GM18907 (cell line): ENCODE data around the gene GPR146.
A peak's percentile ranks its signal among the peaks of the same experiment; 100 is the strongest.
"Not testable (repeated sequence)": the region's sequence is repeated elsewhere in the genome, so short reads cannot be mapped to it uniquely, and the experiment has no call there.

Experiments
- ATAC-seq: cut with Tn5 transposase; IDR thresholded peaks from one replicate; pipeline ENCODE4 v1.9.1; 2021; ENCODE audit warnings: mild to moderate bottlenecking, moderate library complexity; ENCODE audit not compliant: unreplicated experiment

Gene GPR146

GRCh38 chr7:1044189-1045068 lies at the start of gene GPR146:
Gene GPR146, plus strand, starts transcription at chr7:1044546. Its CDS starts 12,970 bp downstream, at chr7:1057516.
- ATAC-seq, result peak; percentile 79

GRCh38 chr7:994592-995308 lies 49.6 kb upstream of the GPR146 start:
- no peak for ATAC-seq

- no peak for ATAC-seq
Observed at GRCh38 chr7:995571-995970, 48.8 kb upstream of the GPR146 start.

- no peak for ATAC-seq
Observed at GRCh38 chr7:996079-996872, 48.1 kb upstream of the GPR146 start.

- no peak for ATAC-seq
Observed at GRCh38 chr7:997404-998395, 46.6 kb upstream of the GPR146 start.

- no peak for ATAC-seq
Observed at GRCh38 chr7:999149-999879, 45.0 kb upstream of the GPR146 start.

- ATAC-seq, result no peak
Observed at GRCh38 chr7:999941-1000935, 44.1 kb upstream of the GPR146 start.

GRCh38 chr7:1001069-1001770 lies 43.1 kb upstream of the GPR146 start:
- not testable (repeated sequence) for ATAC-seq

- ATAC-seq, result not testable (repeated sequence)
Observed at GRCh38 chr7:1002026-1002425, 42.3 kb upstream of the GPR146 start.

- not testable (repeated sequence) for ATAC-seq
Observed at GRCh38 chr7:1002445-1002844, 41.9 kb upstream of the GPR146 start.

GRCh38 chr7:1004018-1004852 lies 40.1 kb upstream of the GPR146 start:
- no peak for ATAC-seq

- no peak for ATAC-seq
Observed at GRCh38 chr7:1005303-1005702, 39.0 kb upstream of the GPR146 start.

- ATAC-seq, result no peak
Observed at GRCh38 chr7:1007901-1008300, 36.4 kb upstream of the GPR146 start.

- no peak for ATAC-seq
Observed at GRCh38 chr7:1008733-1009363, 35.5 kb upstream of the GPR146 start.

GRCh38 chr7:1009747-1010146 lies 34.6 kb upstream of the GPR146 start:
- ATAC-seq, result no peak

- no peak for ATAC-seq
Observed at GRCh38 chr7:1010226-1010625, 34.1 kb upstream of the GPR146 start.
